B cell (primary cell): ENCODE results near the gene SGIP1. TPM values are rescaled to one million over a fixed set of nuclear protein-coding genes. Genes with fewer than 3 reads are reported as not detected.

Source experiments
- ATAC-seq: fragments of 200-7000 bp; cut with Tn5 transposase; one replicate; pipeline ENCODE4 v1.10.0; 2021; ENCODE audit warnings: low read depth, mild to moderate bottlenecking, moderate number of reproducible peaks, moderate library complexity
- CTCF ChIA-PET: fragments of 350-600 bp; sonication (Branson Sonifier 250); formaldehyde crosslinking; loops from one replicate; lab custom pipeline; 2021; ENCODE audit warnings: antibody characterized with exemption, inconsistent platforms; lab: Charles Lee
- POLR2A ChIA-PET: fragments of 350-600 bp; sonication (Branson Sonifier 250); formaldehyde crosslinking; loops from one replicate; lab custom pipeline; 2021; ENCODE audit warnings: antibody characterized with exemption; lab: Charles Lee
- DNase-seq: peaks from one replicate; pipeline ENCODE4 v3.0.0; 2013
- H2AFZ ChIP-seq: 2 replicates; pipeline ENCODE4 v1.6.1; 2012; ENCODE audit warnings: mild to moderate bottlenecking, low read depth, low read length; ENCODE audit not compliant: insufficient read depth, poor library complexity, severe bottlenecking
- H3K27ac ChIP-seq, 2 donors: 1 replicate in 1 of 2; 2 replicates in 1 of 2; pipeline ENCODE4 v1.5.1; 2012 to 2013; ENCODE audit warnings: low read length in 2 of 2, mild to moderate bottlenecking in 2 of 2, moderate library complexity in 1 of 2
- H3K27me3 ChIP-seq, 4 experiments: fragments of 200-600 bp in 1 of 4; sonication (generic) in 1 of 4; replicated peaks in 1 of 4; 1 replicate in 2 of 4; 2 replicates in 2 of 4; pipeline versions ENCODE4 v1.6.1 to v1.7.0; 2013 to 2016; ENCODE audit warnings: low read length in 3 of 4, mild to moderate bottlenecking in 2 of 4, mixed read lengths in 1 of 4, moderate library complexity in 1 of 4; ENCODE audit not compliant: insufficient read depth in 4 of 4, control insufficient read depth in 3 of 4; ENCODE audit errors: control extremely low read depth in 1 of 4
- H3K36me3 ChIP-seq, 2 experiments: replicated peaks in 1 of 2; 1 replicate in 1 of 2; 2 replicates in 1 of 2; pipeline versions ENCODE4 v1.6.1 to v1.7.1; 2013; ENCODE audit warnings: low read length in 1 of 2; ENCODE audit not compliant: insufficient read depth in 2 of 2, control insufficient read depth in 1 of 2; ENCODE audit errors: control extremely low read depth in 1 of 2, extremely low read depth in 1 of 2
- H3K4me1 ChIP-seq, 2 donors: fragments of 200-600 bp in 1 of 2; sonication (generic) in 1 of 2; 1 replicate in 1 of 2; 2 replicates in 1 of 2; pipeline versions ENCODE4 v1.5.1 to v1.6.1; 2013 to 2017; ENCODE audit warnings: low read length in 2 of 2; ENCODE audit not compliant: control insufficient read depth in 2 of 2, insufficient read depth in 2 of 2
- H3K4me2 ChIP-seq: replicated peaks from 2 replicates; pipeline ENCODE3; 2012; ENCODE audit warnings: mild to moderate bottlenecking, low read depth, low read length; ENCODE audit not compliant: poor library complexity, severe bottlenecking
- H3K4me3 ChIP-seq, 5 experiments: fragments of 200-600 bp in 1 of 5; sonication (generic) in 1 of 5; 1 replicate in 3 of 5; 2 replicates in 2 of 5; pipeline versions ENCODE4 v1.5.1 to v1.7.0; 2011 to 2016; ENCODE audit warnings: low read length in 4 of 5, mild to moderate bottlenecking in 4 of 5, low read depth in 2 of 5, control low read depth in 1 of 5, moderate library complexity in 1 of 5; ENCODE audit not compliant: insufficient read depth in 1 of 5; ENCODE audit errors: control extremely low read depth in 1 of 5, extremely low read depth in 1 of 5
- H3K79me2 ChIP-seq: fragments of 200-600 bp; sonication (generic); one replicate; pipeline ENCODE4 v1.6.0; 2016; ENCODE audit warnings: low read length; ENCODE audit not compliant: control insufficient read depth, insufficient read depth
- H3K9ac ChIP-seq: fragments of 200-600 bp; sonication (generic); 2 replicates; pipeline ENCODE4 v1.6.1; 2017; ENCODE audit warnings: mild to moderate bottlenecking, low read length, moderate library complexity
- H3K9me3 ChIP-seq, 3 donors: one replicate each; pipeline versions ENCODE4 v1.6.1 to v1.7.1; 2013; ENCODE audit warnings: low read length in 2 of 3; ENCODE audit not compliant: control insufficient read depth in 2 of 3, insufficient read depth in 1 of 3; ENCODE audit errors: control extremely low read depth in 1 of 3
- H4K20me1 ChIP-seq: 2 replicates; pipeline ENCODE4 v1.6.0; 2012; ENCODE audit warnings: mild to moderate bottlenecking, low read length; ENCODE audit not compliant: insufficient read depth, control insufficient read depth, poor library complexity, severe bottlenecking
- H3K27ac Mint-ChIP-seq: one replicate; pipeline ENCODE4 v1.8.0; 2021; ENCODE audit warnings: mixed read lengths
- H3K27me3 Mint-ChIP-seq: one replicate; pipeline ENCODE4 v1.8.0; 2021; ENCODE audit warnings: mixed read lengths
- H3K4me1 Mint-ChIP-seq: one replicate; pipeline ENCODE4 v1.8.0; 2021; ENCODE audit warnings: mixed read lengths
- H3K4me3 Mint-ChIP-seq: one replicate; pipeline ENCODE4 v1.8.0; 2021; ENCODE audit warnings: mixed read lengths
- H3K9me3 Mint-ChIP-seq: one replicate; pipeline ENCODE4 v1.8.0; 2022; ENCODE audit warnings: mixed read lengths; ENCODE audit not compliant: insufficient read depth
- CTCF ChIP-seq: fragments of 200-600 bp; IDR thresholded peaks from one replicate; pipeline ENCODE4 v1.8.0; 2022; ENCODE audit warnings: antibody characterized with exemption, mild to moderate bottlenecking
- EZH2 ChIP-seq: IDR thresholded peaks from 2 replicates; pipeline ENCODE4 v1.6.1; 2012; ENCODE audit warnings: borderline replicate concordance, low read depth, mild to moderate bottlenecking, moderate library complexity, low read length; ENCODE audit not compliant: insufficient read depth, poor library complexity, severe bottlenecking
- WGBS: methylation state at CpG from one replicate; pipeline ENCODE4 v1.1.5; 2013; ENCODE audit warnings: missing lambda C conversion rate; ENCODE audit not compliant: insufficient coverage; 5-methylcytosine and 5-hydroxymethylcytosine counted together
- intact Hi-C: fragments of 100-400 bp; cut with micrococcal nuclease; formaldehyde crosslinking; loops from one replicate; pipeline ENCODE4 v1.10.0; 2022
- polyA plus RNA-seq: library from polyadenylated mRNA; depleted of rRNA; stranded (reverse); fragments of >200 nt; gene quantifications from 2 replicates; pipeline ENCODE4 v1.2.3, GENCODE V29; 2012
- total RNA-seq, 2 donors: library from RNA; stranded (reverse); fragments of 120-200 nt in 1 of 2; gene quantifications; 1 replicate in 1 of 2; 2 replicates in 1 of 2; pipeline versions ENCODE4 v1.2.3 to v1.2.4, GENCODE V29; 2013 to 2022

Gene SGIP1
- total and polyA plus RNA-seq, 2 donors (not counting 1 experiment from before 2014, with no cell fraction given) = not detected

- no peaks in the 10 kb centered on the region for H3K9me3 ChIP-seq
- intact Hi-C loops = no loop called here
- Mint-ChIP-seq H3K4me1 (no peaks in the 10 kb centered on the region), H3K9me3 (no peaks in the 10 kb centered on the region), H3K27ac (no peak overlapping the region), H3K27me3 (peaks cover 9% of the 10 kb centered on the region), H3K4me3 (no peak overlapping the region)
- H3K27me3 ChIP-seq = peaks cover 0 to 2% (median 0%) of the 10 kb centered on the region in 4 experiments
- no peak overlapping the region for H3K4me2 ChIP-seq
- ATAC-seq (no peak), DNase-seq (no peak)
- H3K4me1 ChIP-seq = no peaks in the 10 kb centered on the region
- no peak overlapping the region for H2AFZ ChIP-seq
- no peak overlapping the region for H3K27ac ChIP-seq
- WGBS = 46% methylated on average over 3 of the region's 5 CpGs
- H3K79me2 ChIP-seq = no peaks in the 10 kb centered on the region
- H4K20me1 ChIP-seq = no peaks in the 10 kb centered on the region
- TF ChIP-seq EZH2 = no peak
- TF ChIP-seq CTCF = no peak
- H3K9ac ChIP-seq = no peak overlapping the region
- POLR2A ChIA-PET = no interaction called here
- H3K4me3 ChIP-seq = no peak overlapping the region
- no peaks in the 10 kb centered on the region for H3K36me3 ChIP-seq
- CTCF ChIA-PET = no interaction called here
These were observed 18.9 kb downstream of the SGIP1 start for GRCh38 chr1:66552829-66553228.

- Mint-ChIP-seq H3K27me3 (peaks cover 9% of the 10 kb centered on the region), H3K9me3 (no peaks in the 10 kb centered on the region), H3K27ac (no peak overlapping the region), H3K4me3 (no peak overlapping the region), H3K4me1 (no peaks in the 10 kb centered on the region)
- Histone ChIP-seq H4K20me1 (no peaks in the 10 kb centered on the region), H3K27me3 (peaks cover 0 to 2% (median 0%) of the 10 kb centered on the region in 4 experiments), H2AFZ (no peak overlapping the region), H3K9ac (no peak overlapping the region), H3K36me3 (no peaks in the 10 kb centered on the region), H3K4me2 (no peak overlapping the region), H3K79me2 (no peaks in the 10 kb centered on the region), H3K4me1 (no peaks in the 10 kb centered on the region), H3K4me3 (no peak overlapping the region), H3K27ac (no peak overlapping the region), H3K9me3 (no peaks in the 10 kb centered on the region)
- ChIA-PET POLR2A (no interaction called here), CTCF (no interaction called here)
- ATAC-seq (no peak), DNase-seq (no peak)
- no peak for TF ChIP-seq CTCF
- no peak for TF ChIP-seq EZH2
- intact Hi-C loops = no loop called here
- WGBS = 100% methylated on average over 1 of the region's 1 CpG
These were observed 19.9 kb downstream of the SGIP1 start for GRCh38 chr1:66553846-66554245.
